H9 (cell line): ENCODE results near the gene EVPL. TPM values are rescaled to one million over a fixed set of nuclear protein-coding genes. Genes with fewer than 3 reads are reported as not detected.

Experiments used
- DNase-seq: peaks from one replicate; pipeline ENCODE4 v3.0.0-alpha.2; 2017
- H2AFZ ChIP-seq: one replicate; pipeline ENCODE4 v1.6.1; 2013; ENCODE audit warnings: mild to moderate bottlenecking, low read length, control low read depth, moderate library complexity
- H2AK5ac ChIP-seq: 2 replicates; pipeline ENCODE4 v1.6.1; 2013; ENCODE audit warnings: low read length, control low read depth, mixed read lengths; ENCODE audit not compliant: insufficient read length
- H2BK120ac ChIP-seq: one replicate; pipeline ENCODE4 v1.6.1; 2013; ENCODE audit warnings: low read depth, mild to moderate bottlenecking, low read length, control low read depth, inconsistent platforms; ENCODE audit not compliant: poor library complexity, severe bottlenecking
- H2BK12ac ChIP-seq: 2 replicates; pipeline ENCODE4 v1.6.1; 2013; ENCODE audit warnings: low read length, control low read depth, mixed read lengths, low read depth; ENCODE audit not compliant: insufficient read length
- H2BK15ac ChIP-seq: 2 replicates; pipeline ENCODE4 v1.6.1; 2013; ENCODE audit warnings: low read depth, low read length, control low read depth
- H2BK20ac ChIP-seq: one replicate; pipeline ENCODE4 v1.6.1; 2013; ENCODE audit warnings: low read depth, mild to moderate bottlenecking, low read length, control low read depth, inconsistent platforms; ENCODE audit not compliant: poor library complexity, severe bottlenecking
- H2BK5ac ChIP-seq: 2 replicates; pipeline ENCODE4 v1.6.1; 2013; ENCODE audit warnings: low read length, control low read depth, mixed read lengths; ENCODE audit not compliant: insufficient read length
- H3K14ac ChIP-seq: 2 replicates; pipeline ENCODE4 v1.6.1; 2013; ENCODE audit warnings: low read length, control low read depth; ENCODE audit not compliant: insufficient read depth
- H3K18ac ChIP-seq: 2 replicates; pipeline ENCODE4 v1.6.1; 2013; ENCODE audit warnings: low read depth, mild to moderate bottlenecking, mixed read lengths, low read length, control low read depth; ENCODE audit not compliant: insufficient read length
- H3K23ac ChIP-seq: 2 replicates; pipeline ENCODE4 v1.6.1; 2013; ENCODE audit warnings: low read length, control low read depth, mixed read lengths, low read depth; ENCODE audit not compliant: insufficient read length
- H3K23me2 ChIP-seq: 2 replicates; pipeline ENCODE4 v1.6.1; 2013; ENCODE audit warnings: low read depth, mild to moderate bottlenecking, mixed read lengths, low read length, control low read depth; ENCODE audit not compliant: insufficient read length, poor library complexity, severe bottlenecking
- H3K27ac ChIP-seq: 2 replicates; pipeline ENCODE4 v1.5.1; 2013; ENCODE audit warnings: low read length, control low read depth, mixed read lengths, low read depth; ENCODE audit not compliant: insufficient read length
- H3K27me3 ChIP-seq: 2 replicates; pipeline ENCODE4 v1.6.1; 2013; ENCODE audit warnings: low read length, control low read depth, inconsistent platforms; ENCODE audit not compliant: insufficient read depth
- H3K4ac ChIP-seq: 2 replicates; pipeline ENCODE4 v1.6.1; 2013; ENCODE audit warnings: low read depth, mild to moderate bottlenecking, control low read depth, inconsistent platforms, low read length, moderate library complexity
- H3K4me1 ChIP-seq: 2 replicates; pipeline ENCODE4 v1.6.1; 2013; ENCODE audit warnings: low read length, control low read depth, inconsistent platforms; ENCODE audit not compliant: insufficient read depth
- H3K4me2 ChIP-seq: 2 replicates; pipeline ENCODE4 v1.6.1; 2013; ENCODE audit warnings: low read length, control low read depth, mixed read lengths; ENCODE audit not compliant: insufficient read length, insufficient read depth
- H3K56ac ChIP-seq: 2 replicates; pipeline ENCODE4 v1.6.1; 2013; ENCODE audit warnings: low read depth, mild to moderate bottlenecking, mixed read lengths, low read length, control low read depth; ENCODE audit not compliant: insufficient read length
- H3K79me1 ChIP-seq: 2 replicates; pipeline ENCODE4 v1.6.1; 2013; ENCODE audit warnings: low read depth, mild to moderate bottlenecking, moderate library complexity, low read length, control low read depth, inconsistent platforms; ENCODE audit not compliant: insufficient read depth, poor library complexity, severe bottlenecking
- H3K79me2 ChIP-seq: 2 replicates; pipeline ENCODE4 v1.6.1; 2013; ENCODE audit warnings: low read length, control low read depth, inconsistent platforms; ENCODE audit not compliant: insufficient read depth
- H3K9ac ChIP-seq: 2 replicates; pipeline ENCODE4 v1.6.1; 2013; ENCODE audit warnings: low read length, control low read depth, mixed read lengths; ENCODE audit not compliant: insufficient read length; ENCODE audit errors: extremely low read depth
- H3K9me3 ChIP-seq: one replicate; pipeline ENCODE4 v1.6.1; 2013; ENCODE audit warnings: low read depth, low read length, inconsistent platforms; ENCODE audit not compliant: control insufficient read depth
- H3T11ph ChIP-seq: one replicate; pipeline ENCODE4 v1.6.1; 2013; ENCODE audit warnings: mild to moderate bottlenecking, low read length, control low read depth, inconsistent platforms
- H4K20me1 ChIP-seq: one replicate; pipeline ENCODE4 v1.6.1; 2013; ENCODE audit not compliant: control insufficient read depth, insufficient read length, insufficient read depth
- H4K5ac ChIP-seq: 2 replicates; pipeline ENCODE4 v1.6.1; 2013; ENCODE audit warnings: low read depth, mild to moderate bottlenecking, mixed read lengths, low read length, control low read depth; ENCODE audit not compliant: insufficient read length
- H4K8ac ChIP-seq: replicated peaks from 2 replicates; pipeline ENCODE4 v1.6.1; 2013; ENCODE audit warnings: low read length, control low read depth, mixed read lengths, low read depth; ENCODE audit not compliant: insufficient read length
- H4K91ac ChIP-seq: 2 replicates; pipeline ENCODE4 v1.6.1; 2013; ENCODE audit warnings: low read depth, mild to moderate bottlenecking, moderate library complexity, mixed read lengths, low read length, control low read depth; ENCODE audit not compliant: insufficient read length
- H3K27ac Mint-ChIP-seq, 3 experiments: 2 replicates in 2 of 3; 3 replicates in 1 of 3; pipeline ENCODE4 v1.8.0; 2020 to 2021; ENCODE audit warnings: mixed read lengths in 3 of 3, mild to moderate bottlenecking in 1 of 3, moderate library complexity in 1 of 3
- H3K27me3 Mint-ChIP-seq: 2 replicates; pipeline ENCODE4 v1.8.0; 2021; ENCODE audit warnings: low read depth, mild to moderate bottlenecking, moderate library complexity, mixed read lengths
- H3K36me3 Mint-ChIP-seq, 3 experiments: 2 replicates in 2 of 3; 3 replicates in 1 of 3; pipeline ENCODE4 v1.8.0; 2020 to 2021; ENCODE audit warnings: low read depth in 3 of 3, mixed read lengths in 3 of 3; ENCODE audit not compliant: insufficient read depth in 1 of 3
- H3K4me1 Mint-ChIP-seq, 2 experiments: 2 replicates each; pipeline ENCODE4 v1.8.0; 2020; ENCODE audit warnings: mixed read lengths in 2 of 2
- H3K4me3 Mint-ChIP-seq, 2 experiments: 2 replicates in 1 of 2; 3 replicates in 1 of 2; pipeline ENCODE4 v1.8.0; 2020 to 2021; ENCODE audit warnings: mild to moderate bottlenecking in 2 of 2, mixed read lengths in 2 of 2, moderate library complexity in 1 of 2
- H3K9me3 Mint-ChIP-seq, 2 experiments: 2 replicates in 1 of 2; 3 replicates in 1 of 2; pipeline ENCODE4 v1.8.0; 2020; ENCODE audit warnings: mild to moderate bottlenecking in 2 of 2, mixed read lengths in 2 of 2, moderate library complexity in 1 of 2
- WGBS: extraction: QIAGEN DNeasy Blood & Tissue Kit; methylation state at CpG from one replicate; pipeline ENCODE4 v1.1.7; 2013; ENCODE audit warnings: missing lambda C conversion rate, low lambda C conversion rate, mixed read lengths; ENCODE audit not compliant: insufficient read length; ENCODE audit errors: extremely low coverage; 5-methylcytosine and 5-hydroxymethylcytosine counted together
- total RNA-seq: library from RNA; stranded (reverse); gene quantifications from 2 replicates; pipeline ENCODE4 v1.2.1, GENCODE V29; 2021
- TF ChIP-seq, protein P1 (sequence below): fragments of 200-600 bp; sonication (generic); conservative IDR thresholded peaks from 3 replicates; pipeline ENCODE4 v1.8.0; 2021; ENCODE audit warnings: antibody characterized with exemption, mild to moderate bottlenecking

The EVPL gene
- total RNA-seq, 1 experiment from 2014 or later, result 0.48 TPM

DNA sequence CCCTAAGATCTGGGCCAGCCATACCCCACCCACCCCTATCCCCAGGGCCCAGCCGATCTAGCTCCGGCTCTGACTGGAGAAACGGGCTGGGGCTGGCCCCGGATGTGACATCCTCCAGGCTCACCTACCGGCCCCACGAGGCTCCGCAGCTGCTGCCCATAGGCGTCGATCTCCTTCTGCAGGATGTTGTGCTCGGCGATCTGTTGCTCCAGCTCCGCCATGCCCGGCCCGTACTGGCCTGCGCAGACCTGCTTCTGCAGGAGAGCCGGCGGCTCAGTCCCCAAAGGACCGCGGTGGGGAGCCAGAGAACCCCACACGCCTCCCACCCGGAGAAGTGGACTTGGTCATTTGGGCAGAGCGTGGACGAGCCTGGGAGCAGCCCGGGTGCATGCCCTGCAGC lies 4.8 kb downstream of the EVPL start:
- no peak overlapping the region for H3K4me2 ChIP-seq
- no CpG with 5 or more reads among the region's 24 CpGs for WGBS
- no peak overlapping the region for H3T11ph ChIP-seq
- no peak overlapping the region for H2BK5ac ChIP-seq
- H3K27me3 Mint-ChIP-seq, result peaks cover 5% of the 10 kb centered on the region; the same call in 1 of the 2 replicates
- no peak overlapping the region for H3K4me3 Mint-ChIP-seq
- H3K9me3 ChIP-seq, result no peaks in the 10 kb centered on the region
- no peak overlapping the region for H3K27ac ChIP-seq
- no peak overlapping the region for H2BK12ac ChIP-seq
- H2BK120ac ChIP-seq, result no peak overlapping the region
- H3K18ac ChIP-seq, result no peak overlapping the region
- no peak overlapping the region for H3K56ac ChIP-seq
- no peaks in the 10 kb centered on the region for H3K79me1 ChIP-seq
- H4K5ac ChIP-seq, result no peak overlapping the region
- no peak overlapping the region for H2BK15ac ChIP-seq
- no peak for DNase-seq
- no peak overlapping the region for H3K4ac ChIP-seq
- no peaks in the 10 kb centered on the region for H3K27me3 ChIP-seq
- no peak overlapping the region for H3K14ac ChIP-seq
- H4K20me1 ChIP-seq, result no peaks in the 10 kb centered on the region
- H4K8ac ChIP-seq, result no peak overlapping the region
- H2AK5ac ChIP-seq, result no peak overlapping the region
- no peaks in the 10 kb centered on the region for H3K36me3 Mint-ChIP-seq
- H3K23me2 ChIP-seq, result no peaks in the 10 kb centered on the region
- no peaks in the 10 kb centered on the region for H3K9me3 Mint-ChIP-seq
- H3K23ac ChIP-seq, result no peak overlapping the region
- TF ChIP-seq, protein P1, sequence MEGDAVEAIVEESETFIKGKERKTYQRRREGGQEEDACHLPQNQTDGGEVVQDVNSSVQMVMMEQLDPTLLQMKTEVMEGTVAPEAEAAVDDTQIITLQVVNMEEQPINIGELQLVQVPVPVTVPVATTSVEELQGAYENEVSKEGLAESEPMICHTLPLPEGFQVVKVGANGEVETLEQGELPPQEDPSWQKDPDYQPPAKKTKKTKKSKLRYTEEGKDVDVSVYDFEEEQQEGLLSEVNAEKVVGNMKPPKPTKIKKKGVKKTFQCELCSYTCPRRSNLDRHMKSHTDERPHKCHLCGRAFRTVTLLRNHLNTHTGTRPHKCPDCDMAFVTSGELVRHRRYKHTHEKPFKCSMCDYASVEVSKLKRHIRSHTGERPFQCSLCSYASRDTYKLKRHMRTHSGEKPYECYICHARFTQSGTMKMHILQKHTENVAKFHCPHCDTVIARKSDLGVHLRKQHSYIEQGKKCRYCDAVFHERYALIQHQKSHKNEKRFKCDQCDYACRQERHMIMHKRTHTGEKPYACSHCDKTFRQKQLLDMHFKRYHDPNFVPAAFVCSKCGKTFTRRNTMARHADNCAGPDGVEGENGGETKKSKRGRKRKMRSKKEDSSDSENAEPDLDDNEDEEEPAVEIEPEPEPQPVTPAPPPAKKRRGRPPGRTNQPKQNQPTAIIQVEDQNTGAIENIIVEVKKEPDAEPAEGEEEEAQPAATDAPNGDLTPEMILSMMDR, result no peak
- no peaks in the 10 kb centered on the region for H3K4me1 ChIP-seq
- no peak overlapping the region for H3K9ac ChIP-seq
- no peak overlapping the region for H4K91ac ChIP-seq
- no peak overlapping the region for H3K27ac Mint-ChIP-seq
- no peak overlapping the region for H2AFZ ChIP-seq
- no peak overlapping the region for H2BK20ac ChIP-seq
- H3K4me1 Mint-ChIP-seq, result peaks cover 0 to 4% of the 10 kb centered on the region in 2 experiments; a peak in 3 of 4 replicates
- no peaks in the 10 kb centered on the region for H3K79me2 ChIP-seq
